CD4-positive, alpha-beta T cell treated with Interleukin-15 for 1 hour (primary cell): ENCODE measurements around the gene TSPAN4.

Experiments used
- DNase-seq: peaks from one replicate; pipeline ENCODE4 v3.0.0-alpha.2; 2020

The TSPAN4 gene

DNA sequence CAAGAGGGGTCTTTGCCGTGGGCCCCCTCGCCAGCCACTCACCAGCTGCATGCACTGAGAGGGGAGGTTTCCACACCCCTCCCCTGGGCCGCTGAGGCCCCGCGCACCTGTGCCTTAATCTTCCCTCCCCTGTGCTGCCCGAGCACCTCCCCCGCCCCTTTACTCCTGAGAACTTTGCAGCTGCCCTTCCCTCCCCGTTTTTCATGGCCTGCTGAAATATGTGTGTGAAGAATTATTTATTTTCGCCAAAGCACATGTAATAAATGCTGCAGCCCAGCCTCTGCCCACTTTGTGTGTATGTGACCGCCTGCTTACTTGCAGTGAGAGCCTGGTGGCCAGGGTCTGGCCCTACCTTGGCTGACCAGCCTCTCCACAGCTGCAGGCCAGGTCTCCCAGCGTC is 17.7 kb upstream of the TSPAN4 start:
- DNase-seq: no peak

DNA sequence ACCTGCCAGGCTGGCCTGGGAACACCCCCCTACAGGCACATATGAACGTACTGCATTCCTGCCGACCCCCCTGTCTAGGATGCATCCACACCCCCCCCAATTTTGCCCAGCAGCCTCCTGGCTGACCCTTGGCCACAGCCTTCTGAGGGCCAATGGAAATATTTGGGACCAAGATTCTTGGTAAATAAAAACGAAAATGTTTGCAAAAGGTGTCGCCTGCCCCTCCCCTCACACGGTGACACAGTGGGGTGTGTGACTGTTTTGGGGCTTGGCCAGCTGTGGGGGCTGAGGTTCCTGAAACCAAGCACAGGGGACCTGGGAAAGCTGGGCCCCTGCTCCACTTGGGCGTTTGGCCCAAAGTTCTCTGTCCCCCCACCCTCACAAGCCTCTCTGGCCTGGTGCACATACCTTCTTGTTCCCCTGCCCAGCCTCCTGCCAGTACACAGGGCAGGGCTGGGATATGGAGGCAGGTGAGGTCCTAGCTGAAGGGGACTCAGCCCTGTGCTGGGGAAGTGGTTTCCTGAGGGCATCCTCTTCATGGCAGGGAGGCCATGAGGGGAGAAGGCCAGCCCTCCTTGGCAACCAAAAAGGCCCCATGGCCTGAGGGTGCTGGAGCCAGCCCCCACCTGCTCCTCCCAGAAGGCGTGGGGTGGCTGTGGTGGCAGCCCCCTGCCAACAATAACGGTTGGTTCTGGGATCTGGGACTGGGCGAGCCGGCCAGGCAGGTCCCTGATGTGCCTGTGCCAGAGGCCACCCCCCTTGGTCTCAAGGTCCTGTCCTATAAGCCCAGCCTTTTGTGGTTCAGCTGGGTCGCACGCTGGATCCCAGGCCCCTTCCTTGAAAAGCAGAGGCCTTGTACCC is 17.1 kb upstream of the TSPAN4 start:
- DNase-seq: no peak

DNA sequence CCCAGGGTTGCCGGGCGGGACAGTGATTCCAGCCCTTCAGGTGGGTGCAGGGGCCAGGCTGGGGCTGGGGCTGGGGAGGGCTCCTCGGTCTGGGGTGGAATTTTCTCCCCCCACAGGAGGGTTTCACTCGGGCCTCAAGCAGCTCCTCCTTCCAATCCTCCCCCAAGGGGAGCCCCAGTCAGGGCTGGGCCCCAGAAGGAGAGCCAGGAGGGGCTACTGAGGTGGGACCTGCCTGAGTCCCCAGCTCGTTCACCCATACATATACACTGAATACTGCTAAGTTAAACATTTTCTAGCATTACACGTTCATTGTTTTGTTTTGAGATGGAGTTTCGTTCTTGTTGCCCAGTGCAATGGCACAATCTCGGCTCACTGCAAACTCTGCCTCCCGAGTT is 16.4 kb upstream of the TSPAN4 start:
- DNase-seq: no peak

DNA sequence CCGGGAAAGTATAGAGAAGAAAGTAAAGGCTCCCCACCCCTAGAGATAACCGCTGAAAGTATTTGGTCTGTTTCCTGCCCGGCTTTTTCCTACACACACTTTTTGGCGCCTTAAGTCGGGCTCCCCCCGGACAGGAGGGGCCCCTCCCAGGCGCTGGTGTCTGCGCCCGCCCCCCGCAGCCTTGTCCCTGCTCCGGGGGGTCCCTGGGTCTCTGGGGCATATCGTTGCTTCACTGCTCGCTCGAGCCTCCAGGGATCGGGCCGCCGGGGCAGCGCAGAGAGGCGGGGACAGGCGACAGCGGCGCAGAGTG is 15.9 kb upstream of the TSPAN4 start:
- no peak for DNase-seq

DNA sequence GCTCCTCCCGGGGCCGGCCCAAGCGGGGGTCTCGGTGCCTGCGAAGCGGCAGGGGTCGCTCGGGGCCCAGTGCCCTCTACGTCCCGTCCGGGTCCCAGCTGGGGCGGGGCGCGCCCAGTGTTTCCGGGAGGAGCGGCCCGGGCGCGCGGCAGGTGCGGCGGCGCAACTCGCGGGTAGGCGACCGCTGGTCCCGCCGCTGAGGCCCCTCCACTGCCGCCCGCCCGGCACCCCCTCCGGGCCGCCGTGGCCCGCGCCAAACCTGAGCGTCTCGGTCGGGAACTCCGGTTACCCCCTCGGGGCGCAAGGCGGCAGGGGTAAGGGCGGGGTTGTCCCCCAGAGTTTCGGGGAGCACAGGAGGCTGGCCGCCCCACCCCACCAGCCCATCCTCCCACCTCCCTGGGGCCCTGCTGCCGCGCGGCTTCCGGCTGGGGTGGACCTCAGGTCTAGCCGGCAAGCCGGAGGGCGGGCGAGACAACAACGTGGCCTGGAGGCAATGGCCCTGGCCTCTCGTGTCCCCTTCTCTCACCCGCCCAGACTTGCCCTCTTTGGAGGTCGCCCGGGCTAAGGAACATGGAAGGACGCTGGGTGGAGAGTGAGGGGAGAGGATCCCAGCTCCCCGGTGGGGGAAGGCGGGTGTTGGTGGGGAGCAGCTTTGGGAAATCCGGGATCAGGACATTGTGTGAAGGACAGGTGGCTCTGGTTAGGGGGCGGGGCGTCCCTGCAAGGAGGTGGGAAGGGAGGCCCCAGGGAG is 15.3 kb upstream of the TSPAN4 start:
- no peak for DNase-seq

DNA sequence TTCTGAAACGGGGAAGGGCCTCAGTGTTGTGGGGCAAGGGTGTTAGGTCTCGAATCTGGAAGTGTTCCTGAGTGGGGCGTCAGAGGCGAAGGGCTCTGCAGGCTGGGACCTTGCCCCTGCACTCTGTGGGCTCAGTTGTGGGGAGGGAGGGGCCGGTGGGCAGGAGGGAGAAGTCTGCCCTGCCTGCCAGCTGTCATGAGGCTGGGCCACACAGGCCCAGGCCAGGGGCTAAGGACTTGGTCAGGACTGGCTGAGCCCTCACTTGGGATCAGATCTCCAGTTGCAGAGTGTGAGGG is 14.8 kb upstream of the TSPAN4 start, which contains the start of gene CRACR2B:
Gene CRACR2B, plus strand, starts transcription at position 23 of the 296 bp plus-strand sequence. CDS start 689 bp downstream, outside the sequence.
- DNase-seq: no peak

DNA sequence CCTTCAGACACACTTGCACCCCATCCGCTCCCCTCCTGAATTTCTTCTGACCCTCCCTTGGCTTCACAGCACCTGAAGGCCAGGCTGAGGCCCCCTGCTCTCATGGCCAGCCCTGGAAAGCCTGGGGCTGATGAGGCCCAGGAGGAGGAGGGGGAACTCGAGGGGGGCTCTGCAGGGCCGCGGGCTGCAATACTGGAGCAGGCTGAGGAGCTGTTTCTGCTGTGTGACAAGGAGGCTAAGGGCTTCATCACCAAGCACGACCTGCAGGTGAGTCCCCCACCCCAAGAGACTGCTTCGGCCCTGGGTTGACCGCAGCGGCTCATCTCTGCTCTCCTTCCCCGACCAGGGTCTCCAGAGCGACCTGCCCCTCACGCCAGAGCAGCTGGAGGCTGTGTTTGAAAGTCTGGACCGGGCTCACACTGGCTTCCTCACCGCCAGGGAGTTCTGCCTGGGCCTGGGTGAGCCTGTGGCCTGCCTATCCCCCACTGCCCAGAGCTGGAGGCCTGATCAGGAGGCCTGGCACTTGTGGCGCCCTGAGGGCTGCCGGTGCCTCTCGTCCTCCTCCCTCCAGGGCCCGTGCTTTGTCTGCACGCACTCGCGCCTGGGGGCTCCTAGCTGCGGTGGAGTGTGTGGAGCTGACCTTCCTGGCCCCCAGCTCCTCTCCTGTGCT is 14.0 kb upstream of the TSPAN4 start:
- no peak for DNase-seq

DNA sequence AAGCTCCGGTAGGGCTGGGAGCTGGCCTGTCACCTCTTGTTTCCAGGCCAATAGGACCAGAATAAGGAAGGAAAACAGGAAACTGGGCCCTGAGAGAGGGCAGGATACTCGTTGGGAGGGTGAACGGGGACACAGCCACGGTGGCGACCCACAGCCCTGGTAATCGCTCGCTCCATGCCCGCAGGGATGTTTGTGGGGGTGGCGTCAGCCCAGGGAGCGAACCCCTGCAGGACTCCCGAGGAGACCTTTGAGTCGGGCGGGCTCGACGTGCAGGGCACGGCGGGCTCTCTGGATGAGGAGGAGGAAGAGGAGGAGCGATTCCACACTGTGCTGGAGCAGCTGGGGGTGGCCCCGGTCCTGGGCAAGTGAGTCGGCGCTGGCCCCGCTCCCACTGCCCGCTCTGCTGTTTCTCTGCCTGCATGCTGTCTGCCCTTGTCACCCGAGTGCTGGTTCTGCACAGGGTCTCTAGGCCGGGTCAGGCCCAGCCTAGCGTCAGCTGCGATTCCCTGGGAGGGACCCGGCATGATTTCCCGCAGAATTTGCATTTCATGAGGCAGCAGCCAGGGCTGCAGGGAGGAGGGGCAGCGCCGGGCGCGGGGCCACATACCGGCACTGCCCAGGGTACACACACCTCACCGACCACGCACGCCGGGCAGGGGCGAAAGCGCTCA is 13.3 kb upstream of the TSPAN4 start:
- DNase-seq: no peak

DNA sequence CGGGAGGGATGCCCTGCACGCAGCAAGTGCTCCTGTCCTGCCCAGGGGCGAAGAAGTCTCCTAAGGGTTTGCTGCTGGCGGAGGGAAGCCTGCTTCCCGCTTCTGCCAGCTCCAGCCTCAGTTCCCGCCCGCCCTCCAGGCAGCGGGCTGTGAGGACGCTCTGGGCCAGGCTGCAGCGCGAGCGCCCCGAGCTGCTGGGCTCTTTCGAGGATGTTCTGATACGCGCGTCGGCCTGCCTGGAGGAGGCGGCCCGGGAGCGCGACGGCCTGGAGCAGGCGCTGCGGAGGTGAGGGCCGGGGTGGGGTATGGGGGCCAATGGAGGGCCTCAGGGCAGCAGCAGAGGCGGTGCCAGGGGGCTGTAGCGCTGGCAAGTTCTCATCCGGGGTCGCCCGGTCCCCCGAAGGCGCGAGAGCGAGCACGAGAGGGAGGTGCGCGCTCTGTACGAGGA is 12.8 kb upstream of the TSPAN4 start:
- DNase-seq: no peak

DNA sequence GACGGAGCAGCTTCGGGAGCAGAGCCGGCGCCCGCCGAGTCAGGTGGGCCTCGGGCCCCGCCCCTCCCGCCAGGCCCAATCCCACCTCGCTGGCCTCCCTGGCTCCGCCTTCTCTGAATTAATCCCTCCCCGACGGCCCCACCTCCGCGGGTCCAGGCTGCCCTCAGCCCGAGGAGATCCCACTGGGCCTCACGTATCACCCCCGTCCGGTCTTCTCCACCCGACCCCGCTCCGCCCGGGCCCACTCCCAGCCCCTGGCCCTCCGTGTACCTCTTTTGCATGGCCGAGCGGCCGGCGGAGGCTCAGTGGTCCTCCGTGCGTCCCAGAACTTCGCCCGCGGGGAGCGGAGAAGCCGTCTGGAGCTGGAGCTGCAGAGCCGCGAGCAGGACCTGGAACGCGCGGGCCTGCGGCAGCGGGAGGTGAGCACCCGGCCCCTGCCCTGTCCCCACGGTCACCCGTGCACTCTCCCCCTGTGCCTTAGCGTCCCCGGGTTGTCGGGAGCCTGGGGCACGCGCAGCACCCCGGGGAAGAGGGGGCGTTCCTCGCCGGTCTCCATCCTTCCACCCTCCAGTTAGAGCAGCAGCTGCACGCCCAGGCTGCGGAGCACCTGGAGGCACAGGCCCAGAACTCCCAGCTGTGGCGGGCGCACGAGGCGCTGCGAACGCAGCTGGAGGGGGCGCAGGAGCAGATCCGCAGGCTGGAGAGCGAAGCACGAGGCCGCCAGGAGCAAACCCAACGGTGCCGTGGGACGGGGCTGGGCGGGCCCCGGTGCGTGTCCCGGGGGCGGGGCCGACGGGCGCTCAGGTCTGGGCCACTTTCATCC is 12.1 kb upstream of the TSPAN4 start:
- DNase-seq: peak; percentile 65

DNA sequence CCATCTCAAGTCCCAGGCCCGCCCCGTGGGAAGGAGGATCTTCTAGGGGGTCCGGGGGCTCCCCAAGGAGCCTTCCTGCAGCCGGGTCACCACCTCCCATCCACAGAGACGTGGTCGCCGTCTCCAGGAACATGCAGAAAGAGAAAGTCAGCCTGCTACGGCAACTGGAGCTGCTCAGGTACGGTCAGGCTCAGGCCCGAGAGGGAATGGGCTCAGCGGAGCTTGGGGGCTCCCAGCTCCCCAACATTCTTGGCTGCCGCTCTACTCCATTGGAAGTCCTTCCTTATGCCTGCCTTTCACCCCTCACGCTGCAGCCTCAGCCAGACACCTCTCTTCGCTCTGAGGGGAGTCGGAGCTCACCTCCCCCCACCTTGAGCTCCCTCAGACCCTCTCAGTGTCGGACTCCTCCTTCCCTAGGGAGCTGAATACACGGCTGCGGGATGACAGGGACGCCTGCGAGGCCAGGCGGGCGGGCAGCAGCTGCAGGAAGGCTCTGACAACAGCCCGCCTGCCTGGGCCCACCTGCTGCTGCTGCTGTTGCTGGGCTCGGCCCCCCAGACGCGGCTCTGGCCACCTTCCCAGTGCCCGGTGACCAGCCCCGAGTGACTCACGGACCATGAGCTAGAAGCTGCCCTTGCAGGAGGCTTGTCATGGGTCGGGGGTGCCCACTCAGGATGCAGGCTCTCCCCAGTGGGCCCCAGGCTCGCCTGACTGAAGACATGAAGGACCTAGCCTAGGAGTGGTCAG is 11.4 kb upstream of the TSPAN4 start:
- DNase-seq: no peak

DNA sequence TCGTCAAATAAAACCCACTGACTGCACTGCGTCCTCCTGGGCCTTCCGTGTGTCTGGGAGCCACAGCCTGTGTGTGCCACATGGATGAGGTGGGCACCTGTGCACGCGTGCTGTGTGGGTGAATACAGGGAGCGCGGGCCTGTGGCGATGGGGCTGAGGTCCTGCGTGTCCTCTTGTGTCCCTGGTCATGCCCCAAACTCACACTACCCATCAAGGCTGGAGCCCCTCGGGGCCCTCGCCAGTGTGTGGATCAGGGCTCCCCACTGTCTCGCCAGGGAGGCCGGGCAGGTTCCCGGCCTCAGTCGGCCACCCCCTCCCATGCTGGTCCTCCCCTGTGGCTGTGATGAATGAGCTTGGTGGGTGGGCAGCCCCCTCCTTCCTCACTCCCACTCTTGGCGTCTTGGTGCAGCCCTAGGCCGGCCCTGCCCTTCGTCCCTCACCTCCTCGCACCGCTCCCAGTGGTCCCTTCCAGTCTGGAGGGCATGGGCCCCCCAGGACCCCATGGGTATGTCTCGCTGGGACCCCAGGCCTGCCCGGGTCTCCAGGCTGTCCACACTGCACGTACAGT is 10.6 kb upstream of the TSPAN4 start:
- no peak for DNase-seq

DNA sequence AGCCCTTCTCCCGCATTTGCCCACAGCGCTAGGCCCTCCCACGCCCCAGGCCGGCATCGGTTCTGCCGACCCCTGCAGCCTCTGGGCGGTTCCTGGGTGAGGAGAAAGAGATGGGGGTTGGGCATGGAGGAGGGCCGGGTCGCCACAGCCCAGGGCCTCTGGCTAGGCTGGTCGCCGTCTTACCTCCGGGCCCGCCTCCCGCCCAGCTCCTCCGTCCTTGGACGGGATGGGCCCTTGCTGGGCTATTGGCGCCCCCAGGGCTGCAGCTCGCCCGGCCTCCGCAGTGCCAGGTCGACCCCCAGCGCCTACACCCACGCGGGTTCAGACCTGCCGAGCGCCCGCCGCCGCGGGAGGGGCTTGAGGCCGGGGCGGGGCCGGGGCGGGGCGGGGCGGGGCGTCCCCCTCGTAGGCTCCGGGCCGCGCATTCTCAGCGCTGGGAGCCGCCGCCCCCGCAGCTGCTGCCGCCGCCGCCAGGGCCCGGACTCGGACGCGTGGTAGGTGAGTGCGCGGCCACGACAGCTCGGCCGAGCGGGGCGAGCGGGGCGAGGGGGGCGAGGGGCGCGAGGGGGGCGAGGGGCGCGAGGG is 10.0 kb upstream of the TSPAN4 start, which contains the start of gene CD151:
Gene CD151, plus strand, starts transcription at position 424 of the 585 bp plus-strand sequence. CDS start 3,118 bp downstream, outside the sequence.
- DNase-seq: no peak

DNA sequence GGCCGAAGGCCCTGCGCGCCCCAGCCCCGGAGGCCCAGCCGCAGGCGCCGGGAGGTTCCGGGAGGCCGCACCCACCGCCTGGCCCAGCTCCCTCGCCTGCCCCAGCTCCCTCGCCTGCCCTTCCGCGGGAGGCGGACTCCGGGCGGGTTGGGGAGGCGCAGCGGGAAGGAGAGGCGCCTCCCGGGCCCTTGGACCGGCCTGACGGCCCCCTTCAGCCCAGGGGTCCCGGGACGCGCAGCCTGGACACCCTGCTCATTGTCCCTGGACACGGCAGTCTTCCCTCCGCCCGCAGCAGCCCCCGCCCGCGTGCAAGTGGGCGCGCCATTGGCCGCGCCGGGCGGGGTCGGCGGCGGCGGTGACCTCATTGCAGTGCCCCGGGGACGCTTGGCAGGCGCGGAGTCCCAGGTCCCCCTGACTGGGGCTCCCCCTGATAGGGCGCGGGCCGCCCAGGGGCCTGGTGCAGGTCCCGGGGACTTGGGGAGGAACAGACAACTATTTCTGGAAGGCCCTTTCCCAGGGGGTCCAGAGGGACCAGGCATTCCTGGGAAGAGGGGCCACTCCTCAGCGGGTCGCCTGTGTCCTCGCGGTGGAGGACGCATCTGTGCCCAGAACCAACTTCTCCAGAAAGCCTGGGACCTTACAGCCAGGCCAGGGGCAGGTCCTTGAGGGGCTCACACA is 9.4 kb upstream of the TSPAN4 start:
- DNase-seq: no peak

DNA sequence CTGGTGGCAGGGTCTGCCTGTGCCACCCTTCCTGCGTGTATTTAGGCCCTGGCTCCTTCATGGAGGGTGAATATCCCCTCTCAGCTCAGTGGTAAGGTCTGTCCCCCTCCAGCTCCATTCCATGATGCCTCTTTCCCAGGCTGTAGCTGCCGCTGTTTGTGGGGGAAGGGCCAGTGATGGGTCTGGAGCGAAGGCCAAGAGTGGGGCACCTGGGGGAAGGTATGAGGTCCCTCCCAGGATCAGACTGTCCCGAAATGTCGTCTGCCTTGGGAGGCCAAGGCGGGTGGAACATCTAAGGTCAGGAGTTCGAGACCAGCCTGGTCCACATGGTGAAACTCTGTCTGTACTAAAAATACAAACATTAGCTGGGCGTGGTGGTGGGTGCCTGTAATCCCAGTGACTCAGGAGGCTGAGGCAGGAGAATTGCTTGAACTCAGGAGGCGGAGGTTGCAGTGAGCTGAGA is 8.8 kb upstream of the TSPAN4 start:
- no peak for DNase-seq

DNA sequence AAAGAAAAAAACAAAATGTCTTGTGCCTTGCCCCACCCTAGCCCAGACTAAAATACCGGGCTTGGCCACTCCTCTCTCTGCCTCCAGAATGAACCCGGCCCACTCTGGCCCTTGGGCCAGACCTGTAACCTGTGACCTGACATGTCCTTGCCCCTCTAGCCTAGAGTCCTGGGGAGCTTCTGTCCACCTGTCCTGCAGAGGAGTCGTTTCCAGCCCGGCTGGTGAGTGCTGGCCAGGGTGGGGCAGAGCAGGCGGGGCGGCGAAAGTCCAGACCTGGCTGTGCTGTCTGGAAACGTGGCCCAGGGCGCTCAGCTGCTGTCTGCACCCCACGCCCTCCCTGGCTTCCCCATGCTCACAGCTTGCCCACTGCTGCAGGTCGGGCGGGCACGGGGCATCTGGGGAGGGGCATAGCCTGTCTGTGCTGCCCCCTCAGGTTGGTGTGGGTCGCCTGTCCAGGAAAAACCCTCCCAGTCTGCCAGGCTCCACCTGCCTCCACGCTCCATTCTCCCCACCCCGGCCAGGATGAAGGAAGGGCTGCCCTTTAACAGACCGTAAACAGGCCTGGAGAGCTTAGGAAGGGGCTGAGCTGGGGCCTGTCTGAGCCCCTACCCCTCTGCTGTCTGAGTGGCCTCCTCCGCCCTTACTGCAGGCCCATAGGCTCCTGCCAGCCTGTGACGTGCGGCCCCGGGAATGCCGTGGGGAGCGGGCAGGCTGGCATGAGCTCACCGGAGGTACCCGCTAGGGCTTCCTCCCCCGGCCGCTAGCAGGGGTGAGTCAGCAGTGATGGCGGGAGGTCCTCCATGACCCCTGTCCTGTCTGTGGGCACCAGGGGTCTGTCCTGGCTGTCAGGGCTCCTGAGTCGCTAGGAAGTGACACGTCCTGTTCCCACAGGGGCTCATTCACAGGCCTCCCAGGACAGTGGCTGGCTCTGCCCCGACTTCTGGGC is 8.0 kb upstream of the TSPAN4 start:
- DNase-seq: peak; percentile 58

DNA sequence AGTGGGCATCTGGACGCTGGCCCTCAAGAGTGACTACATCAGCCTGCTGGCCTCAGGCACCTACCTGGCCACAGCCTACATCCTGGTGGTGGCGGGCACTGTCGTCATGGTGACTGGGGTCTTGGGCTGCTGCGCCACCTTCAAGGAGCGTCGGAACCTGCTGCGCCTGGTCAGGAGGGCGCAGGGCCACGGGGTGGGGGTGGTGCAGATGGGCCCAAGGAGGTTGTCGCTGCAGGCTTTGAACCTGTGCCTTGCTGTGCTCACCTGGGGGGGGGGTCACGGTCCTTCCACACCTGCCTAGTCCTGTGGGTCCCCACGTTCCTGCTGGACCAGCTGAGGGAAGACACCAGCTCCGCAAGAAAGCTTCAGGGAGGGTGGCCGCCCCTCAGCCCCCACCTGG is 6.4 kb upstream of the TSPAN4 start:
- no peak for DNase-seq

DNA sequence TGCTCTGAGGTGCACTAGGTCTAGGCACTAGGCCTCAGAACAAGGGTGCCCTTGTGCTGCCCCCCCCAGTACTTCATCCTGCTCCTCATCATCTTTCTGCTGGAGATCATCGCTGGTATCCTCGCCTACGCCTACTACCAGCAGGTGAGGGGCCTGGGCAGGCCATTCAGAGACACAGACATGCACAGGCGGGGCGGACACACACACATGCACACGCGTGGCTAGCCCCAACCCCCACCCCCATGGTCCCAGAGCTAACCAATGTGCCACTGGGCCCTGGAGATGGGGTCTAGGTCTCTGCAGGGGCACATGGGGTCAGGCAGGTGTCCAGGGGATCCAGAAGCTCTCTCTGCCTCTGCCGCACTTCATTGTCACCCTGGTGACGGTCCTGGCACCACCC is 6.0 kb upstream of the TSPAN4 start:
- no peak for DNase-seq
